H9 (cell line): Measurements from ENCODE around the gene PTPRF. TPM values are rescaled to one million over a fixed set of nuclear protein-coding genes. Genes with fewer than 3 reads are reported as not detected.

Experiments used
- DNase-seq: peaks from one replicate; pipeline ENCODE4 v3.0.0-alpha.2; 2017
- H2AFZ ChIP-seq: one replicate; pipeline ENCODE4 v1.6.1; 2013; ENCODE audit warnings: mild to moderate bottlenecking, low read length, control low read depth, moderate library complexity
- H2AK5ac ChIP-seq: 2 replicates; pipeline ENCODE4 v1.6.1; 2013; ENCODE audit warnings: low read length, control low read depth, mixed read lengths; ENCODE audit not compliant: insufficient read length
- H2BK120ac ChIP-seq: one replicate; pipeline ENCODE4 v1.6.1; 2013; ENCODE audit warnings: low read depth, mild to moderate bottlenecking, low read length, control low read depth, inconsistent platforms; ENCODE audit not compliant: poor library complexity, severe bottlenecking
- H2BK12ac ChIP-seq: 2 replicates; pipeline ENCODE4 v1.6.1; 2013; ENCODE audit warnings: low read length, control low read depth, mixed read lengths, low read depth; ENCODE audit not compliant: insufficient read length
- H2BK15ac ChIP-seq: 2 replicates; pipeline ENCODE4 v1.6.1; 2013; ENCODE audit warnings: low read depth, low read length, control low read depth
- H2BK20ac ChIP-seq: one replicate; pipeline ENCODE4 v1.6.1; 2013; ENCODE audit warnings: low read depth, mild to moderate bottlenecking, low read length, control low read depth, inconsistent platforms; ENCODE audit not compliant: poor library complexity, severe bottlenecking
- H2BK5ac ChIP-seq: 2 replicates; pipeline ENCODE4 v1.6.1; 2013; ENCODE audit warnings: low read length, control low read depth, mixed read lengths; ENCODE audit not compliant: insufficient read length
- H3K14ac ChIP-seq: 2 replicates; pipeline ENCODE4 v1.6.1; 2013; ENCODE audit warnings: low read length, control low read depth; ENCODE audit not compliant: insufficient read depth
- H3K18ac ChIP-seq: 2 replicates; pipeline ENCODE4 v1.6.1; 2013; ENCODE audit warnings: low read depth, mild to moderate bottlenecking, mixed read lengths, low read length, control low read depth; ENCODE audit not compliant: insufficient read length
- H3K23ac ChIP-seq: 2 replicates; pipeline ENCODE4 v1.6.1; 2013; ENCODE audit warnings: low read length, control low read depth, mixed read lengths, low read depth; ENCODE audit not compliant: insufficient read length
- H3K23me2 ChIP-seq: 2 replicates; pipeline ENCODE4 v1.6.1; 2013; ENCODE audit warnings: low read depth, mild to moderate bottlenecking, mixed read lengths, low read length, control low read depth; ENCODE audit not compliant: insufficient read length, poor library complexity, severe bottlenecking
- H3K27ac ChIP-seq: 2 replicates; pipeline ENCODE4 v1.5.1; 2013; ENCODE audit warnings: low read length, control low read depth, mixed read lengths, low read depth; ENCODE audit not compliant: insufficient read length
- H3K27me3 ChIP-seq: 2 replicates; pipeline ENCODE4 v1.6.1; 2013; ENCODE audit warnings: low read length, control low read depth, inconsistent platforms; ENCODE audit not compliant: insufficient read depth
- H3K4ac ChIP-seq: 2 replicates; pipeline ENCODE4 v1.6.1; 2013; ENCODE audit warnings: low read depth, mild to moderate bottlenecking, control low read depth, inconsistent platforms, low read length, moderate library complexity
- H3K4me1 ChIP-seq: 2 replicates; pipeline ENCODE4 v1.6.1; 2013; ENCODE audit warnings: low read length, control low read depth, inconsistent platforms; ENCODE audit not compliant: insufficient read depth
- H3K4me2 ChIP-seq: 2 replicates; pipeline ENCODE4 v1.6.1; 2013; ENCODE audit warnings: low read length, control low read depth, mixed read lengths; ENCODE audit not compliant: insufficient read length, insufficient read depth
- H3K56ac ChIP-seq: 2 replicates; pipeline ENCODE4 v1.6.1; 2013; ENCODE audit warnings: low read depth, mild to moderate bottlenecking, mixed read lengths, low read length, control low read depth; ENCODE audit not compliant: insufficient read length
- H3K79me1 ChIP-seq: 2 replicates; pipeline ENCODE4 v1.6.1; 2013; ENCODE audit warnings: low read depth, mild to moderate bottlenecking, moderate library complexity, low read length, control low read depth, inconsistent platforms; ENCODE audit not compliant: insufficient read depth, poor library complexity, severe bottlenecking
- H3K79me2 ChIP-seq: 2 replicates; pipeline ENCODE4 v1.6.1; 2013; ENCODE audit warnings: low read length, control low read depth, inconsistent platforms; ENCODE audit not compliant: insufficient read depth
- H3K9ac ChIP-seq: 2 replicates; pipeline ENCODE4 v1.6.1; 2013; ENCODE audit warnings: low read length, control low read depth, mixed read lengths; ENCODE audit not compliant: insufficient read length; ENCODE audit errors: extremely low read depth
- H3K9me3 ChIP-seq: one replicate; pipeline ENCODE4 v1.6.1; 2013; ENCODE audit warnings: low read depth, low read length, inconsistent platforms; ENCODE audit not compliant: control insufficient read depth
- H3T11ph ChIP-seq: one replicate; pipeline ENCODE4 v1.6.1; 2013; ENCODE audit warnings: mild to moderate bottlenecking, low read length, control low read depth, inconsistent platforms
- H4K20me1 ChIP-seq: one replicate; pipeline ENCODE4 v1.6.1; 2013; ENCODE audit not compliant: control insufficient read depth, insufficient read length, insufficient read depth
- H4K5ac ChIP-seq: 2 replicates; pipeline ENCODE4 v1.6.1; 2013; ENCODE audit warnings: low read depth, mild to moderate bottlenecking, mixed read lengths, low read length, control low read depth; ENCODE audit not compliant: insufficient read length
- H4K8ac ChIP-seq: replicated peaks from 2 replicates; pipeline ENCODE4 v1.6.1; 2013; ENCODE audit warnings: low read length, control low read depth, mixed read lengths, low read depth; ENCODE audit not compliant: insufficient read length
- H4K91ac ChIP-seq: 2 replicates; pipeline ENCODE4 v1.6.1; 2013; ENCODE audit warnings: low read depth, mild to moderate bottlenecking, moderate library complexity, mixed read lengths, low read length, control low read depth; ENCODE audit not compliant: insufficient read length
- H3K27ac Mint-ChIP-seq, 3 experiments: 2 replicates in 2 of 3; 3 replicates in 1 of 3; pipeline ENCODE4 v1.8.0; 2020 to 2021; ENCODE audit warnings: mixed read lengths in 3 of 3, mild to moderate bottlenecking in 1 of 3, moderate library complexity in 1 of 3
- H3K27me3 Mint-ChIP-seq: 2 replicates; pipeline ENCODE4 v1.8.0; 2021; ENCODE audit warnings: low read depth, mild to moderate bottlenecking, moderate library complexity, mixed read lengths
- H3K36me3 Mint-ChIP-seq, 3 experiments: 2 replicates in 2 of 3; 3 replicates in 1 of 3; pipeline ENCODE4 v1.8.0; 2020 to 2021; ENCODE audit warnings: low read depth in 3 of 3, mixed read lengths in 3 of 3; ENCODE audit not compliant: insufficient read depth in 1 of 3
- H3K4me1 Mint-ChIP-seq, 2 experiments: 2 replicates each; pipeline ENCODE4 v1.8.0; 2020; ENCODE audit warnings: mixed read lengths in 2 of 2
- H3K4me3 Mint-ChIP-seq, 2 experiments: 2 replicates in 1 of 2; 3 replicates in 1 of 2; pipeline ENCODE4 v1.8.0; 2020 to 2021; ENCODE audit warnings: mild to moderate bottlenecking in 2 of 2, mixed read lengths in 2 of 2, moderate library complexity in 1 of 2
- H3K9me3 Mint-ChIP-seq, 2 experiments: 2 replicates in 1 of 2; 3 replicates in 1 of 2; pipeline ENCODE4 v1.8.0; 2020; ENCODE audit warnings: mild to moderate bottlenecking in 2 of 2, mixed read lengths in 2 of 2, moderate library complexity in 1 of 2
- WGBS: extraction: QIAGEN DNeasy Blood & Tissue Kit; methylation state at CpG from one replicate; pipeline ENCODE4 v1.1.7; 2013; ENCODE audit warnings: missing lambda C conversion rate, low lambda C conversion rate, mixed read lengths; ENCODE audit not compliant: insufficient read length; ENCODE audit errors: extremely low coverage; 5-methylcytosine and 5-hydroxymethylcytosine counted together
- total RNA-seq: library from RNA; stranded (reverse); gene quantifications from 2 replicates; pipeline ENCODE4 v1.2.1, GENCODE V29; 2021
- TF ChIP-seq, protein P1 (sequence below): fragments of 200-600 bp; sonication (generic); conservative IDR thresholded peaks from 3 replicates; pipeline ENCODE4 v1.8.0; 2021; ENCODE audit warnings: antibody characterized with exemption, mild to moderate bottlenecking

Gene PTPRF
- total RNA-seq, 1 experiment from 2014 or later = 193 TPM

- TF ChIP-seq, protein P1, sequence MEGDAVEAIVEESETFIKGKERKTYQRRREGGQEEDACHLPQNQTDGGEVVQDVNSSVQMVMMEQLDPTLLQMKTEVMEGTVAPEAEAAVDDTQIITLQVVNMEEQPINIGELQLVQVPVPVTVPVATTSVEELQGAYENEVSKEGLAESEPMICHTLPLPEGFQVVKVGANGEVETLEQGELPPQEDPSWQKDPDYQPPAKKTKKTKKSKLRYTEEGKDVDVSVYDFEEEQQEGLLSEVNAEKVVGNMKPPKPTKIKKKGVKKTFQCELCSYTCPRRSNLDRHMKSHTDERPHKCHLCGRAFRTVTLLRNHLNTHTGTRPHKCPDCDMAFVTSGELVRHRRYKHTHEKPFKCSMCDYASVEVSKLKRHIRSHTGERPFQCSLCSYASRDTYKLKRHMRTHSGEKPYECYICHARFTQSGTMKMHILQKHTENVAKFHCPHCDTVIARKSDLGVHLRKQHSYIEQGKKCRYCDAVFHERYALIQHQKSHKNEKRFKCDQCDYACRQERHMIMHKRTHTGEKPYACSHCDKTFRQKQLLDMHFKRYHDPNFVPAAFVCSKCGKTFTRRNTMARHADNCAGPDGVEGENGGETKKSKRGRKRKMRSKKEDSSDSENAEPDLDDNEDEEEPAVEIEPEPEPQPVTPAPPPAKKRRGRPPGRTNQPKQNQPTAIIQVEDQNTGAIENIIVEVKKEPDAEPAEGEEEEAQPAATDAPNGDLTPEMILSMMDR = no peak
- Mint-ChIP-seq H3K4me1 (no peaks in the 10 kb centered on the region), H3K36me3 (peaks cover 77 to 97% (median 84%) of the 10 kb centered on the region in 3 experiments), H3K9me3 (no peaks in the 10 kb centered on the region), H3K27me3 (no peaks in the 10 kb centered on the region), H3K27ac (peak overlapping the region; percentile 36 to 51 (median 50); a peak in 2 of 7 replicates), H3K4me3 (no peak overlapping the region)
- no CpG with 5 or more reads among the region's 2 CpGs for WGBS
- no peak overlapping the region for H2AK5ac ChIP-seq
- H3T11ph ChIP-seq = no peak overlapping the region
- H3K4me2 ChIP-seq = no peak overlapping the region
- no peak overlapping the region for H3K14ac ChIP-seq
- no peak overlapping the region for H2BK15ac ChIP-seq
- no peak overlapping the region for H4K8ac ChIP-seq
- H2BK12ac ChIP-seq = no peak overlapping the region
- H4K20me1 ChIP-seq = no peaks in the 10 kb centered on the region
- no peak overlapping the region for H4K91ac ChIP-seq
- H3K23ac ChIP-seq = no peak overlapping the region
- H3K27me3 ChIP-seq = no peaks in the 10 kb centered on the region
- no peak overlapping the region for H2AFZ ChIP-seq
- H3K4ac ChIP-seq = no peak overlapping the region
- H3K56ac ChIP-seq = no peak overlapping the region
- no peak overlapping the region for H3K18ac ChIP-seq
- H3K27ac ChIP-seq = no peak overlapping the region
- no peaks in the 10 kb centered on the region for H3K23me2 ChIP-seq
- no peak overlapping the region for H2BK20ac ChIP-seq
- H3K4me1 ChIP-seq = no peaks in the 10 kb centered on the region
- H3K79me1 ChIP-seq = no peaks in the 10 kb centered on the region
- no peak overlapping the region for H2BK120ac ChIP-seq
- DNase-seq = no peak
- no peaks in the 10 kb centered on the region for H3K79me2 ChIP-seq
- no peak overlapping the region for H2BK5ac ChIP-seq
- H4K5ac ChIP-seq = no peak overlapping the region
- no peak overlapping the region for H3K9ac ChIP-seq
- H3K9me3 ChIP-seq = no peaks in the 10 kb centered on the region
Observed at GRCh38 chr1:43671193-43671592, 140.5 kb downstream of the PTPRF start.
